WTC11 (cell line): ENCODE measurements around the gene SRRT. TPM values are rescaled to one million over a fixed set of nuclear protein-coding genes. Genes with fewer than 3 reads are reported as not detected.

Experiments
- ATAC-seq: fragments of 200-7000 bp; cut with Tn5 transposase; 2 replicates; pipeline ENCODE4 v1.10.0; 2021; ENCODE audit warnings: mild to moderate bottlenecking, moderate library complexity
- CTCF ChIA-PET: fragments of 300-600 bp; sonication (Branson Sonifier 250); formaldehyde crosslinking; loops from one replicate; lab custom pipeline; 2021; ENCODE audit warnings: antibody characterized with exemption; lab: Charles Lee
- POLR2A ChIA-PET: fragments of 350-600 bp; sonication (Branson Sonifier 250); formaldehyde crosslinking; loops from one replicate; lab custom pipeline; 2021; ENCODE audit warnings: antibody characterized with exemption; lab: Charles Lee
- DNase-seq: peaks from one replicate; pipeline ENCODE4 v3.0.0; 2021; ENCODE audit warnings: low spot score
- H3K27ac Mint-ChIP-seq: 2 replicates; pipeline ENCODE4 v1.8.0; 2021; ENCODE audit warnings: mixed read lengths
- H3K27me3 Mint-ChIP-seq: 2 replicates; pipeline ENCODE4 v1.8.0; 2021; ENCODE audit warnings: low read depth, mild to moderate bottlenecking, moderate library complexity, mixed read lengths
- H3K36me3 Mint-ChIP-seq: 2 replicates; pipeline ENCODE4 v1.8.0; 2021; ENCODE audit warnings: mixed read lengths
- H3K4me1 Mint-ChIP-seq: 2 replicates; pipeline ENCODE4 v1.8.0; 2022; ENCODE audit warnings: mixed read lengths
- H3K4me3 Mint-ChIP-seq: 2 replicates; pipeline ENCODE4 v1.8.0; 2021; ENCODE audit warnings: mild to moderate bottlenecking, moderate library complexity, mixed read lengths
- H3K9me3 Mint-ChIP-seq: 2 replicates; pipeline ENCODE4 v1.8.0; 2021; ENCODE audit warnings: mixed read lengths
- AFF4 ChIP-seq: sonication (generic); formaldehyde crosslinking; IDR thresholded peaks from 2 replicates; pipeline ENCODE4 v1.8.1; 2023; ENCODE audit warnings: mild to moderate bottlenecking, missing genetic modification reagents, borderline replicate concordance
- ARID4B ChIP-seq: sonication (generic); formaldehyde crosslinking; IDR thresholded peaks from 2 replicates; pipeline ENCODE4 v1.8.0; 2023; ENCODE audit warnings: missing genetic modification reagents, mild to moderate bottlenecking, borderline replicate concordance
- CBFB ChIP-seq: sonication (generic); formaldehyde crosslinking; IDR thresholded peaks from 2 replicates; pipeline ENCODE4 v1.8.1; 2022; ENCODE audit warnings: mild to moderate bottlenecking, low read depth, missing genetic modification reagents
- E2F4 ChIP-seq: sonication (generic); formaldehyde crosslinking; IDR thresholded peaks from 2 replicates; pipeline ENCODE4 v1.8.1; 2022; ENCODE audit warnings: low read depth, mild to moderate bottlenecking, moderate library complexity, missing genetic modification reagents, borderline replicate concordance
- EMX1 ChIP-seq: fragments of 250-450 bp; sonication (Bioruptor Pico); IDR thresholded peaks from 2 replicates; pipeline ENCODE4 v1.8.0; 2021; ENCODE audit warnings: mild to moderate bottlenecking
- FOXJ3 ChIP-seq: sonication (generic); formaldehyde crosslinking; IDR thresholded peaks from 2 replicates; pipeline ENCODE4 v1.9.0; 2021; ENCODE audit warnings: missing genetic modification reagents, mild to moderate bottlenecking, borderline replicate concordance
- HMGXB4 ChIP-seq: sonication (generic); formaldehyde crosslinking; IDR thresholded peaks from 2 replicates; pipeline ENCODE4 v1.8.1; 2023; ENCODE audit warnings: mild to moderate bottlenecking, moderate library complexity, missing genetic modification reagents
- MXD4 ChIP-seq: fragments of 250-450 bp; sonication (Bioruptor Pico); IDR thresholded peaks from 2 replicates; pipeline ENCODE4 v1.8.0; 2021; ENCODE audit warnings: mild to moderate bottlenecking, moderate library complexity, borderline replicate concordance
- PRDM15 ChIP-seq: sonication (generic); formaldehyde crosslinking; IDR thresholded peaks from 2 replicates; pipeline ENCODE4 v1.8.0; 2022; ENCODE audit warnings: missing genetic modification reagents
- PREB ChIP-seq: sonication (generic); formaldehyde crosslinking; IDR thresholded peaks from 2 replicates; pipeline ENCODE4 v1.8.1; 2022; ENCODE audit warnings: mild to moderate bottlenecking, missing genetic modification reagents, moderate library complexity, borderline replicate concordance
- PRRX2 ChIP-seq: fragments of 250-450 bp; sonication (Bioruptor Pico); IDR thresholded peaks from 2 replicates; pipeline ENCODE4 v1.8.0; 2021; ENCODE audit warnings: mild to moderate bottlenecking
- SMAD3 ChIP-seq: sonication (generic); formaldehyde crosslinking; IDR thresholded peaks from 2 replicates; pipeline ENCODE4 v1.8.0; 2022; ENCODE audit warnings: missing genetic modification reagents, mild to moderate bottlenecking, borderline replicate concordance
- SP1 ChIP-seq: sonication (generic); formaldehyde crosslinking; conservative IDR thresholded peaks from 2 replicates; pipeline ENCODE4 v1.8.1; 2022; ENCODE audit warnings: missing genetic modification reagents
- TCF7 ChIP-seq: sonication (generic); formaldehyde crosslinking; IDR thresholded peaks from 2 replicates; pipeline ENCODE4 v1.8.0; 2022; ENCODE audit warnings: mild to moderate bottlenecking, low read depth, missing genetic modification reagents, moderate library complexity
- ZNF121 ChIP-seq: sonication (generic); formaldehyde crosslinking; IDR thresholded peaks from 2 replicates; pipeline ENCODE4 v1.8.0; 2023; ENCODE audit warnings: missing genetic modification reagents
- ZNF138 ChIP-seq: sonication (generic); formaldehyde crosslinking; conservative IDR thresholded peaks from 2 replicates; pipeline ENCODE4 v1.8.1; 2022; ENCODE audit warnings: mild to moderate bottlenecking, moderate library complexity, missing genetic modification reagents
- total RNA-seq: library from RNA; stranded (reverse); gene quantifications from 3 replicates; pipeline ENCODE4 v1.2.3, GENCODE V29; 2021

Gene SRRT
- total RNA-seq, 1 experiment from 2014 or later, result 238 TPM

- Mint-ChIP-seq H3K36me3 (peaks cover 81% of the 10 kb centered on the region), H3K4me3 (no peak overlapping the region), H3K27ac (peak overlapping the region; percentile 74), H3K27me3 (no peaks in the 10 kb centered on the region), H3K4me1 (peaks cover 31% of the 10 kb centered on the region)
- no peak for ATAC-seq
- DNase-seq, result no peak
- POLR2A ChIA-PET, result no interaction called here
- CTCF ChIA-PET, result no interaction called here
- TF ChIP-seq EMX1 (CRISPR knock-in tag), result no peak
- TF ChIP-seq CBFB, result no peak
- no peak for TF ChIP-seq SP1 (CRISPR knock-in tag)
- no peak for TF ChIP-seq FOXJ3 (CRISPR knock-in tag)
- TF ChIP-seq ZNF138 (CRISPR knock-in tag), result no peak
- TF ChIP-seq HMGXB4 (CRISPR knock-in tag), result no peak
- no peak for TF ChIP-seq PREB
- TF ChIP-seq AFF4 (CRISPR knock-in tag), result no peak
- TF ChIP-seq PRRX2, result no peak
- no peak for TF ChIP-seq MXD4 (CRISPR knock-in tag)
- TF ChIP-seq PRDM15, result no peak
- no peak for TF ChIP-seq ARID4B (CRISPR knock-in tag)
- TF ChIP-seq TCF7 (CRISPR knock-in tag), result no peak
- no peak for TF ChIP-seq ZNF121
- no peak for TF ChIP-seq SMAD3 (CRISPR knock-in tag)
- no peak for TF ChIP-seq E2F4 (CRISPR knock-in tag)
- TF ChIP-seq, all 79 proteins: peak for 0
- H3K9me3 Mint-ChIP-seq, result no peaks in the 10 kb centered on the region
Observed at GRCh38 chr7:100884736-100885439, 10.0 kb downstream of the SRRT start.
